HG03521 (cell line): ENCODE measurements around the gene EGFL8.
"Not testable (repeated sequence)": the region's sequence is repeated elsewhere in the genome, so short reads cannot be mapped to it uniquely, and the experiment has no call there.

Experiments used
- ATAC-seq: cut with Tn5 transposase; IDR thresholded peaks from one replicate; pipeline ENCODE4 v1.9.1; 2021; ENCODE audit warnings: mild to moderate bottlenecking, moderate library complexity; ENCODE audit not compliant: unreplicated experiment

The EGFL8 gene

GRCh38 chr6:32194825-32195651 is 30.6 kb downstream of the EGFL8 start:
- no peak for ATAC-seq

DNA sequence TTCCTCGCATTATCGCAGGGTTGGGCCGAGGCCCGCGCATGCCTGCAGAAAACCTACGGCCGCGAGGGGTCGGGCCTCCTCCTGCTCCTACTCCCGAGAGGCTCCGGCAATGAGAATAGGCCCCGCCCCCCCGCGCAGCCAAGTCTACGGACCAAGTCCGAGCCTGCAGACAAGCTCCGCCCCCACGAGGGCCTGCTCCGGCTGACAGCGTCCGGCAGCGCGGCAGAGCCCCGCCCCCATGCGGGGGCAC is 31.2 kb downstream of the EGFL8 start:
- peak; percentile 81 for ATAC-seq

- peak; percentile 77 for ATAC-seq
These were observed 31.7 kb downstream of the EGFL8 start for GRCh38 chr6:32195902-32196681.

- ATAC-seq = no peak
These were observed 32.6 kb downstream of the EGFL8 start for GRCh38 chr6:32196682-32197616.

GRCh38 chr6:32198345-32198696 is 33.9 kb downstream of the EGFL8 start:
- no peak for ATAC-seq

- no peak for ATAC-seq
These were observed 34.5 kb downstream of the EGFL8 start for GRCh38 chr6:32198866-32199265.

GRCh38 chr6:32200711-32201475 is 36.5 kb downstream of the EGFL8 start:
- ATAC-seq = no peak

DNA sequence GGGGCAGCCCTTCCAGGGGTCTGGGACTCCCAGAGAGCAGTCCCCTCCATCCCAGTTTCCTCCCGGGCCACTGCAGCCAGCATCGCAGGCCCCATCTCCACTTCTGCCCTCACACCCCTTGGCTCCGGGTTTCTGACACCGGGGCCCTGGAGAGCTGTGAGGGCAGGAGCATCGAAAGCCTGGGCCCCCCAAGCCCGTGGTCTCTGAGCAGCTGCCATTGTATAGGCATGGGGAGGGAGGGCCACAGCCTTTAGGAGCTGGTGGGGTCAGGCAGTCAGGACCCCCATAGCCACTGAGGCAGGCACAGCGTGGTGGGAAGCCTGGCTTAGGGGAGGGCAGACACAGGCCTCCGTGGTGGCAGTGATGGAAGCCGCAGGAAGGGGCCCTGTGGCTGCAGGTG is 37.8 kb downstream of the EGFL8 start:
- ATAC-seq = no peak

DNA sequence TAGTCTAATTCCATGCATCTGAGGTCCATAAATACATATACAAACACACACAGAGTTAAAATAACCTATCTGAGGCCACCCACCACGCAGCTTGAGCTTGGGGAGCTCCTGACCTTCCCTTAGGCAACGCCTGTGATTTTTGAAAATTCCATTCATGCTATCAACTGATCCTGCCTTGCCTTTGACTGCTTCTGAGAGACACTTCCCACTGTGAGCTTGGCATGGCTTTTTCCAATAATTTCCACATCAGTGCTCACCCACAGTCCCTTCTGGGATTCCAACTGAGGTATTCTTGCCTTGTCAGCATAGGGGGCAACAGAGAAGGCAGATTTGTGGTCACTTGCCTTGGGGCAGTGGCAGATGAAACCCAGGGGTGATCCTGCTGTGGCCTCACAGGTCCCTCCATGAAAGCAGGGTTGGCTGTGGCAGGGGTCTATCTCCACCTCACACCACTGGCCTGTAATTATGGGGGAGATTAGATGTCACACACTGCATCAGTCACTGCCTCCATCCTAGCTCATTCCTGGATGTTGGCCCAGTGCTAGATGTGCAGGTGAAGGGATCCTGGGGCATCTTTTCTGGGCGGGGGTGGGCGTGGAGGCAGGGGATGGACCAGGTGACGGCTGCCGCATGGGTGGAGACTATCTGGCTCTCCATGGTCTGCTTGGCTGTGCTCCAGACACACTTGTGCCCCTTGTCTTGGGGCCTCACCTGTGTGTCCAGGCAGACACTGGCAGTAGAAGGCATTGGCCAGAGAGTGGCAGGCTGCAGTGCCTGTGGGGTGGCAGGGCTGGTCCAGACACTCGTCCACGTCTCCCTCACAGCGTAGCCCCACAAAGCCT is 39.3 kb downstream of the EGFL8 start:
- no peak for ATAC-seq

GRCh38 chr6:32204268-32204715 is 39.9 kb downstream of the EGFL8 start:
- no peak for ATAC-seq

DNA sequence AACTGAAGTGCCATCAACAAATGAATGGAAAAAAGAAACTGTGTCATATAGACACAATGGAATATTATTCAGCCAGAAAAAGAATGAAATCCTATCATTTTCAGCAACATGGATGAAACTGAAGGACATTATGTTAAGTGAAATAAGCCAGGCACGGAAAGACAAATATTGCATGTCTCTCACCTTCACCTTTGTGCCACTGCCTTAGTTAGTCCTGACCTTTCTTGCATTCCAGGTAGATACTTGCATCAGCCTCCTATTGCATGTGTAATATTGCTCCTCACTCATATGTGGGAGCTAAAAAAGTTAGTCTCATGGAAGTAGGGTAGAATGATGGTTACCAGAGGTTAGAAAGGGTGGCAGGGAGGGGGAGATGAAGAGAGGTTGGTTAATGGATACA is 44.6 kb downstream of the EGFL8 start:
- ATAC-seq = no peak

- ATAC-seq = no peak
These were observed 45.8 kb downstream of the EGFL8 start for GRCh38 chr6:32210191-32210601.

DNA sequence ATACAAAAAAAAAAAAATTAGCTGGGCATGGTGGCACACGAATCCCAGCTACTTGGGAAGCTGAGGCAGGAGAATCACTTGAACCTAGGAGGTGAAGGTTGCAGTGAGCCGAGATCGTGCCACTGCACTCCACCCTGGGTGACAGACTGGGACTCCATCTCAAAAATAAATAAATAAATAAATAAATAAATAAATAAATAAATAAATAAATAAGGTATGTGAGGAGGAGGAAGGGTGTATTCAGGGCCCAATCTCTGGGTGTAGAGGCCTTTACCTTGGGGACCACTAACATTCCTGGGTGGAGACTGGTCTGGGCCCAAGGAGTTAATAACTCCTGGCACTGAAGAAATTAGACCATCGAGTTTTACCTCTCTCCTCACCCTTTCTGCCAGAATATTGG is 47.0 kb downstream of the EGFL8 start:
- not testable (repeated sequence) for ATAC-seq

DNA sequence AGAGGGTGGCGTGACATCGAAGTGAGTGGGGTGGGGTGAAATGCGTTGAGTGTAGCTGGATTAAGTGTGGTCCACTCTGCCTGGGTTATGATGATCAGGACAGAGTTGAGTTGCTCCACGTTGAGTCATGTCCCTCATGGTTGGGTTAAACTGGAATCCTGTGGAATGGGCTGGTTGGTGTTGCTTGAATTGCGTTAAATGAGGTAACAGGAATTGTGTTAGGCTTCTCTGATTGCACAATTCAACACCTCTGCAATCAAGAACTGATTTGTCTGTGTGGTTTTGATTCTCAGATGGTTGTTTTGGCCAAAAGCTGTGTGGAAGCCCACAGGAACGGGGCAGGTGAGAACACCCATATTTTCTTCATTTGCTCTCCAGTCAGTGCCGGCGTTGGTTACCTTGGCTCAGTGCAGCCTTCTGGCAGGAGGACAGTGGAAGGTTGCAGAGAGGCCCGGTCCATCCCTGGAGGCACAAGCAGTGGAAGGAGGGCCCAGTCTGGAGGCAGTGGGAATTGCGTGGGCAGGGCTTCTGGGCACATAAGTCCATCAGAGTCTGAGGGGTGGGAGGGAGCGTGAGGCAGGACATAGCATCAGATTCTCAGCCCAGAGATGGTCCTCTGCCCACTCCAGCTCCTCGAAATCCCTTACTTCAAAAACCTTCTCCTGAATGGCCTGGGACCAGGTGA is 47.8 kb downstream of the EGFL8 start:
- ATAC-seq = no peak

DNA sequence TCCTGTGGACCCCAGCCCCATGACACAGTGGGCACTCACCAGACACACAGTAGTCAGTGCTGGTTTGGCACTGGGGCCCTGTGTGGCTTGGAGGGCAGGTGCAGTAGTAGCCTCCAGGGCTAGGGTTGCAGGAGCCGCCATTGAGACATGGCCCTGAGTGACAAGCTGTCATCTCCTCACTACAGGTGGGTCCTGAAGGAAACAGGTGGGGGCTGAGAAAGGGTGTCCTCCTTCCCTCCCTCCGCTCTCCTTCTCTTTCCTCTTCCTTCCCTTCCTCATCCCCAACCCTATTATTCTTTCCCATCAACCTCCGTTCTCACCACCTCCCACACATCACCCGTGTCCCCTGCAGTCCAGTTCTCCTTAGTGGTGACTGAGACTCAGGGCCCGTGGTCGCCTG is 49.3 kb downstream of the EGFL8 start:
- no peak for ATAC-seq

DNA sequence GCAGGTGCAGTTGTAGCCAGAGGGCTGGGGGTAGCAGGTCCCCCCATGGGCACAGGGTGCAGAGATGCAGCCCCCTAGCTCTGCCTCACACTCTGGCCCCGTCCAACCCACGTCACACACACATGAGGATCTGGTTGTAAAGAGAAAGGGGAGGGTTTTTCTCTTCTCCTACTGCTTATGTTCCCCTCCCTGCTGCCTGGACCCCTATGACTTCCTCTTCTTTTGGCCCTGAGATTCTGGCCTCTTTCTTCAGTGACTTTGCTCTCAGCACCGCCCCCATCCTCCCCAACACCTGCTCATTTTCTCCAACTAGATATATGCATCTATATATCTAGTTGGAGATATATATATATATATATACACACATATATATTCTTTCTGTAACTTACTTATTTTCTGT is 49.7 kb downstream of the EGFL8 start:
- no peak for ATAC-seq

- no peak for ATAC-seq
These were observed 51.2 kb downstream of the EGFL8 start for GRCh38 chr6:32215617-32216016.

- ATAC-seq = no peak
These were observed 51.9 kb downstream of the EGFL8 start for GRCh38 chr6:32216285-32216684.

DNA sequence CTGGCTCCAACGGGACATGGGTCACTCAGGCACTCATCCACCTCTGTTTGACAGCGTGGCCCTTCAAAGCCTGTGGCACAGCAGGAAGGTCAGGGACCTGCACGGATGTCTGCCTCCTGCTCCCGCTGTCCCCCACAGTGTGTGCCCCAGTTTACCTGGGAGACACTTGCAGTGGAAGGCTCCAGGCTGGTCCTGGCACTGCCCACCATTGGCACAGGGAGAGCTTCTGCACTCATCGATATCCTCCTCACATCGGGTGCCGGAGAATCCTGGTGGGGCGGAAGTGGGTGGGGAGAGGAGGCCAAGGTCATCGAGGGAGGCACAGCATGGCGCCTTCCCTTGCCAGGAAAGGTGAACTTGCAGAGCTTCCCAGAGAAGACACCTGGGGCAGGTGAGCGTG is 52.6 kb downstream of the EGFL8 start:
- no peak for ATAC-seq
